ENCODE data around the gene KRT24.

The KRT24 gene

GRCh38 chr17:40730970-40731369, 27.4 kb upstream of the KRT24 start:
- no peak overlapping the region for H3K4me3 ChIP-seq (ENCODE audit: low read depth, low read length)
- in situ Hi-C loops (cut with HindIII; ENCODE audit: low sequenced_read_pairs), result no loop called here
- TF ChIP-seq, protein P1, sequence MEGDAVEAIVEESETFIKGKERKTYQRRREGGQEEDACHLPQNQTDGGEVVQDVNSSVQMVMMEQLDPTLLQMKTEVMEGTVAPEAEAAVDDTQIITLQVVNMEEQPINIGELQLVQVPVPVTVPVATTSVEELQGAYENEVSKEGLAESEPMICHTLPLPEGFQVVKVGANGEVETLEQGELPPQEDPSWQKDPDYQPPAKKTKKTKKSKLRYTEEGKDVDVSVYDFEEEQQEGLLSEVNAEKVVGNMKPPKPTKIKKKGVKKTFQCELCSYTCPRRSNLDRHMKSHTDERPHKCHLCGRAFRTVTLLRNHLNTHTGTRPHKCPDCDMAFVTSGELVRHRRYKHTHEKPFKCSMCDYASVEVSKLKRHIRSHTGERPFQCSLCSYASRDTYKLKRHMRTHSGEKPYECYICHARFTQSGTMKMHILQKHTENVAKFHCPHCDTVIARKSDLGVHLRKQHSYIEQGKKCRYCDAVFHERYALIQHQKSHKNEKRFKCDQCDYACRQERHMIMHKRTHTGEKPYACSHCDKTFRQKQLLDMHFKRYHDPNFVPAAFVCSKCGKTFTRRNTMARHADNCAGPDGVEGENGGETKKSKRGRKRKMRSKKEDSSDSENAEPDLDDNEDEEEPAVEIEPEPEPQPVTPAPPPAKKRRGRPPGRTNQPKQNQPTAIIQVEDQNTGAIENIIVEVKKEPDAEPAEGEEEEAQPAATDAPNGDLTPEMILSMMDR (IDR thresholded peaks at IDR 0.05; ENCODE audit: low read depth, low read length, missing control alignments), result no peak
- DNase-seq (ENCODE audit: low read depth), result no peak

GRCh38 chr17:40727447-40728231, 24.1 kb upstream of the KRT24 start:
- peak; percentile 74 for DNase-seq (ENCODE audit: low read depth)
- TF ChIP-seq, protein P1 (IDR thresholded peaks at IDR 0.05; ENCODE audit: low read depth, low read length, missing control alignments), result no peak
- H3K4me3 ChIP-seq (ENCODE audit: low read depth, low read length), result no peak overlapping the region
- in situ Hi-C loops (cut with HindIII; ENCODE audit: low sequenced_read_pairs), result no loop called here

GRCh38 chr17:40726919-40727318, 23.4 kb upstream of the KRT24 start:
- in situ Hi-C loops (cut with HindIII; ENCODE audit: low sequenced_read_pairs), result no loop called here
- H3K4me3 ChIP-seq (ENCODE audit: low read depth, low read length), result no peak overlapping the region
- TF ChIP-seq, protein P1 (IDR thresholded peaks at IDR 0.05; ENCODE audit: low read depth, low read length, missing control alignments), result peak; percentile 30
- no peak for DNase-seq (ENCODE audit: low read depth)

DNA sequence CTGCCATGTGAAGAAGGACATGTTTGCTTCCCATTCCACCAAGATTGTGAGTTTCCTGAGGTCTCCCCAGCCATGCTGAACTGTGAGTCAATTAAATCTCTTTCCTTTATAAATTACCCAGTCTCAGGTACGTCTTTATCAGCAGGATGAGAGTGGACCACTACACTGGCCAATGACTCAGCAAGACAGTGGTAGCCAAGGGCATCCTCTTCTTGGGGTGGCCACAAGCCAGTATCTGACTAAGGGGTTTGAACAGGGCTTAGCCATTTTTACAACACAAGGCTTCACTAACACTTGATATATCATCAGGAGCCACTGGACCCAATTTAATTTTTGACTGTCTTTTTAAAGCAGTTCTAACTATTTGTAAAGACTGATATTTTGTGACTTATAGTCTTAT, 21.1 kb upstream of the KRT24 start:
- no peak overlapping the region for H3K4me3 ChIP-seq (ENCODE audit: low read depth, low read length)
- DNase-seq (ENCODE audit: low read depth), result no peak
- in situ Hi-C loops (cut with HindIII; ENCODE audit: low sequenced_read_pairs), result no loop called here
- TF ChIP-seq, protein P1 (IDR thresholded peaks at IDR 0.05; ENCODE audit: low read depth, low read length, missing control alignments), result no peak

DNA sequence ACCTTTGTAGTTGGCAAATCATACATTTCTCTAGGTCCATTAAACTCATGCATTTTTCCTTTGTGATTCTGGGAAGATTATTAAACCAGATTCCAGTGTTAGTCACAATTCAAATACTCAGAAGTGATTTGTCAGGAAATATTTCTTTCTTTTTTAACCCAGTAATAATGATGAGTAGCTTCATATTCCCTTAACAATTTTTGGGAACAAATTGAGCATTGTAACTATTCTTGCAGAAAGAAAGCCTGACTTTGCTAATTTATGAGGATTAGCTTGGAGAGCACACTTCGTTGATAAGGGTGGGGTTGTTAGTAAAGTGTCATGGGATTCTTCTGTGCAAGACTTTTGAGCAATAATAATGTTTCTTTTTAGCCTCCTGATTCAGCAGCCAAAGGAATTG, 18.7 kb upstream of the KRT24 start:
- in situ Hi-C loops (cut with HindIII; ENCODE audit: low sequenced_read_pairs), result no loop called here
- H3K4me3 ChIP-seq (ENCODE audit: low read depth, low read length), result no peak overlapping the region
- TF ChIP-seq, protein P1 (IDR thresholded peaks at IDR 0.05; ENCODE audit: low read depth, low read length, missing control alignments), result no peak
- no peak for DNase-seq (ENCODE audit: low read depth)

GRCh38 chr17:40720899-40721298, 17.3 kb upstream of the KRT24 start:
- in situ Hi-C loops (cut with HindIII; ENCODE audit: low sequenced_read_pairs), result no loop called here
- DNase-seq (ENCODE audit: low read depth), result no peak
- TF ChIP-seq, protein P1 (IDR thresholded peaks at IDR 0.05; ENCODE audit: low read depth, low read length, missing control alignments), result no peak
- no peak overlapping the region for H3K4me3 ChIP-seq (ENCODE audit: low read depth, low read length)
